HPDE6-E6E7 (cell line): Measurements from ENCODE around the gene RAD51B.
"Not testable (repeated sequence)": the region's sequence is repeated elsewhere in the genome, so short reads cannot be mapped to it uniquely, and the experiment has no call there.

ENCODE experiments used
- DNase-seq: peaks from one replicate; pipeline ENCODE4 v3.0.0; 2011; ENCODE audit warnings: missing footprints; ENCODE audit errors: extremely low spot score

The RAD51B gene

DNA sequence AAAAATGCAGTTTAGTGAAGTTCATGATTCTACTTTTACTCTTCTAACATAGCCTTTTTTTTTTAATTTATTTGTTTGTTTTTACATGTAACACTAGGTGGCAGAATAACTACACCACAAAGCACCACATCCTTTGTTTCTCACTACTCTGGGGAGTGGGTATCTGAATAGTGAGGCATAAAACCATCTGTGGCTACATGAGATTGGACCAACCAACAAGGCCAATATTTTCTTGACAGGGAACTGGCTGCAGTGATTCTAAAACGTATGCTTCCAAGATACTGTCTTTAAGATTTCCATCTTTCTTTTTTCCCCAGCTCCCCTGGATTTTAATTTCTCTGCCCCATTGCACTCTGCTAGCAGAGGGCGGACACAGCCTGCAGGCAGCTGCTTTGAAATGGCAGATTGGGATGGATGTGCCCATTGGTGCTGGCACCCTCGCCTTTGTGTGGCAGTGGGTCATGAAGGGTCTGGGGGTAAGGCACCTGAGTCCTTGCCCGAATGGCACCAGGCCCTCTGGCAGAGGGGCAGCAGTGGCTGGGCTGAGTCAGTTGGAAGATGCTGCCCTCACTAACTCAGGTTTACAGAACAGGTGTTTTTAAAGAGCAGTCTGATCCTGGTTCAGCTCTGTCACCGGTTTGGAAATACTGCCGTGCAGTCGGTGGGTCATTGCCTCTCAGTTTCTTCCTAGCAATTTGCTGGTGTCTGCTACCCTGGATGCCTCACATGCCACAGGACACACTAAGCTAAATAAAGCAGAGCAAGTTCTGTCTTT, 429.1 kb downstream of the RAD51B start:
- DNase-seq = peak; percentile 25

DNA sequence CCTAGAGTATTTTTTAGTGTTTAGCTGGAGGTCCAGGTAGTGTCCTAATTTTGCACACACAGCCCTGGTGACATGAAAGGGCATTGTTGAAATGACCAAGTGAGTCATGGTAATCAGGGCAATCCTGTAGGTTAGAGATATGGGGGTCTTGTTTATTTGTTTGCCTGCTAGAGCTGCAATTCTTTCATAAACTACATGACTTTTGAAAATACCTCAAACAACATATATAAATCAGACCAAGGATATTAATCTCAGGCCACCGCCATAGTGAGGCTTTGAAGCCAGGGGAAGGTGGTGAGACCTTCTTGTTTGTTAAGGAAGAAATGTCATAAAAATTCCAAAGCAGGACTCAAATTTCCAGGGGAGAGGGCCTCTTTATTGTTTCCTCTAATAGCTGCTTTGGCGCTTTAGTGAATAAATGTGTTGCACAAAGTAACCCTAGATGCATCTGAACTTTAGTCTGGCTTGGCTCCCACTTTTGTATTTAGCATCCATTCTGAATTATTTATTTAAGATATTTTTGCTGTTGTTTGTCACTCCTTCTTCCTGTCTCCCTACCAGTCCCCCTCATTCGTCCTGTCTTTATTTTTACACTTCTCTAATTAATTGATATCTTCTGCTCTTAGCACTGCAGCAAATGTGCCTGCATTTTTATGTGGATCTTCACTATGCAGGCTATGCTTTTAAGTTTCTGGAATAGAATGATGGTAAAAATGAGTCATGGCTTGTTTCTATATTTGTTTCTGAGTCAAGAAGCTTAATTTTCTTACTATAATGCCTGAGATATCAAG, 430.3 kb downstream of the RAD51B start:
- no peak for DNase-seq

DNA sequence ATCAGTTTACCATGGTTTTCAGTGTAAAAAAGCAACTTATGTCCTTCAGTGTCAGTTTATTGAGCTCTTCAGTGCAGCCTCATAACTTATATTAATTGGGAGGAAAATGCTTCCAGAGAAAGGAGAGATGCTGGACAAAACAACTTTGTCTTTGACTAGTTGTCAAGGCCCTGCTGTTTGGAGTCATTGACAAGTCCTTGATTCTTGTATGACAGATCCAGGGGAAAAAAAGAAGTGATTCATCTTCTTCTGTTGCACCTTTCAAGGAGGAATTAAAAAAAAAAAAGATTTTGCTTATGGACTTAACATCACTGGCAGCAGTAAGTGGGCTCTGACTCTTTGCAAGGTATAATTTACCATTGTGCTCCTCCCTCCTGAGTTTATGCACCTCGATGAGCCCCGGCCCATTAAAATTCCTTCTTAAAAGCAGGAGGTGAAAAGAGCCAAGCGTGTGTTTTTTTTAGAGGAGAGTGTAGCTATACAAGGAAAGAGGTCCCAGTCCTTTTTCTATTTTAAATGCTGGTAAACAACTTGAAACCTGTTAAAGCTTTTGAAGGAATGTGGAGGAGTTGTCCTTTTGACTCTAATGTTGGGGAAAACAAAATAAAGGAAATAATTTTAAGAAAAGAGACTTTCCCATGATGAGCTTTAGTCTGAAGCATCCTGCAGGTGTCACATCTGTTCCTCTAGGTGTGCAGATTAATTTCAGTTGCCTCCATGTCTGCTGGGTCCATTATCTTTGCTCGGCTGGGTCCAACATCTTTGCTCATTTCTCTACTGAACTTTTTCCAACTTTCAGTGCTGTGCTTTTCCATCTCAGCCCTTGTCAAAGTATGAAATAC, 431.6 kb downstream of the RAD51B start:
- DNase-seq = no peak

DNA sequence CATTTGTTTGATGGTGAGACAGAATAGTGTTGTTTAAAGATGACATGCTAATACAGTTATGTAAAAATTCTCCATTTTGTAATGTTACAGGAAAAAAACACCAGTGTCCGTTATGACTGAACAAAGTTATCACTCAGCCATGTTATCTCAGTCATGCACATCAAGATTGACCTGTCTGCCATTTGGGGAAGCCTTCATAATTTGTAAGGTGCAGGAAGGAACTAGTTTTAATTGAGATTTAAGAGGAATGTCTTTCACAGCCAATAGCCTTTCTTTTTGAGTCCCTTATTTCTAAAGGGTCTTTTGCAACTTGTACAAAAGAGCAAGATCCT, 432.2 kb downstream of the RAD51B start:
- DNase-seq = no peak

DNA sequence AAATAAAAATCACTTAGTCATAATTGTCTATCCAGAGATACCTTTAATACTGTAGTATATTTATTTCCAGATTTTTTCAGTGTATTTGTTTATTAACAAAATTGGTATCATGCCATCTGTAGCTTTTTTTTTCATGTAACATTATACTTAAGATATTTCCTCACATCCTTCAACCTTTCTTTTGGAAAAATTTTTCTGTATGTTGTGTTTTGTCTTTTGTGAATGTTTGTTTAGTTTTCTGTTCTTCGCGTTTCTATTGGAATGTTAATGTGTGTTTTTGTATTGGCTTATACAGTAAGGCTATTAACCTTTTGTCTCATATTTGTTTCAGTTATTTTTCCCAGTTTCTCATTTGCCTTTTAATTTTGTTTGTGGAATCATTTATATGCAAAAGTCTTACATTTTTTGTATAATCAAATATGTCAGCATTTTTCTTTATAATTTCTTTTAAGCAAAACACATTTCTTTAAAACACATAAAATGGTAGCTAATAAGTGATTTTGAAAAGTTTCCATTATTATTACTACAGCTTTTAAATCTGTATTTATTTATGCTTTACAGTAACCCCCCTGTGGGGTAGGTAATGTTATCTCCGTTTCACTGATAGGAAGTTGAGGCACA, 433.7 kb downstream of the RAD51B start:
- DNase-seq = no peak

DNA sequence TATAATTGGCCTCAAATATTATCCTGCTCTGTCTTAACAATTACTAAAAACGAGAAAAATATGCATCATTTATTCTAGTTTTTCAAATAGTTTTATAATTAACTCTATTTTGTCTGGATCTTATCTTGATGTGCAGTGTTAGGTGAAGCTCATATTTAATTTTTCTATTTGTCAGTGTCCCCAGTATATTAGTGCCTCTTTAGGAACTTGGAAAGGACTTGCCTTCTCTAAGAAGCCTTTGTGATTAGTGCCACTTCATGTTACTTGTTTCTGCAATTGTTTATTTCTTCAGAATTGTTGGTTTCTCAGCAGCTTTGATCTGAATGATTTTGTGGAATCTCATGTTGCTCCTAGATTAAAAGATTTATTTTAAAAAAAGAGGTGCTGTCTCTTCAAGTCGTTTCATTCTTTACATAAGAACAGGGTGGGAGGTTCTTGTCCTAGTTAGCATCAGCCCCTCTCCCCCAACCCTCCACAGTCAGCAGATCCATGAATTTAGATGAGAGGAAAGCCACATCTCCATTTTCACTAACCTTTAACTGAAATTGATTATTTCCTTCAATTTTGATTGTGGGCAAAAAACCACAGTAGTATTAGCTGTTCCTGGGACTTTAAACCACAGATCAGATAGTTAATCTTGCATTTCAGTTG, 434.4 kb downstream of the RAD51B start:
- DNase-seq = no peak

DNA sequence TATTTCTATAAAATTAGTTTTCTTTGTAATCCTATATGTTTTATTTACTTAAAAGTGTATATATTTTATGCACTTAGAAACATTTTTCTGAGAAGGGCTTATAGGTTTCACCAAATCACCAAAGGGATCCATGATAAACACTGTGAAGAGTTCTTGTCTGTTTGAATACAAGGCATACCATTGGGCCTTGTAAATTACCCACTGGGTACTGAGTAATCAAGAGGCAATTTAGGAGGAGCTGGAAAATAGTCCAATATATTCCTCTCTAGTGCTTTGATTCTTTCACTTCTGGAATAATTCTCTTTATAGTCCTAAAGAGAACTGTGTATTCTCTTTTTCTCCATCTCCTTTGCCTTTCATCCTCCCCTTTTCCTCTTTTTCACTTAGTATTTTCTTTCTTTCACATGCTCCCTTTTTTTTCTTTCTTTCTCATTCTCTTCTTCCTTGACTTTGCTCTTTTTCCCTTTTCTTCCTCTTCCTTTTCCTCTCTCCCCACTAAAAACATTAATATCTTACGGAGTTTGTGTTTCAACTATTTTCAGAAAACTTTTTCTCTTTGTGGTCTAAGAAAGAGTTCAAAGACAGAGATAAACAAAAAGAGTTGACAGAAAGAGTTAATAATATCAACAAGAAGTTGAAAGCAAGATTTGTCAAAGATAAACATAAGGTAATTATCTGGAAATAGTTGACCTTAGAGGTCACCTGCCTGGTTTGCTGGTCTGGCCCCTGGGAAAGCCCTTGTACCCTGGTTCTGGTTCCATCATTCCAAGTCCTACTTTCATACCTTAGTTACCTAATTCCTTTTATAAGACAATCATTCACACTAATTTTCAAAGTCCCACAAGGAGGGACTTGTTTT, 435.3 kb downstream of the RAD51B start:
- no peak for DNase-seq

DNA sequence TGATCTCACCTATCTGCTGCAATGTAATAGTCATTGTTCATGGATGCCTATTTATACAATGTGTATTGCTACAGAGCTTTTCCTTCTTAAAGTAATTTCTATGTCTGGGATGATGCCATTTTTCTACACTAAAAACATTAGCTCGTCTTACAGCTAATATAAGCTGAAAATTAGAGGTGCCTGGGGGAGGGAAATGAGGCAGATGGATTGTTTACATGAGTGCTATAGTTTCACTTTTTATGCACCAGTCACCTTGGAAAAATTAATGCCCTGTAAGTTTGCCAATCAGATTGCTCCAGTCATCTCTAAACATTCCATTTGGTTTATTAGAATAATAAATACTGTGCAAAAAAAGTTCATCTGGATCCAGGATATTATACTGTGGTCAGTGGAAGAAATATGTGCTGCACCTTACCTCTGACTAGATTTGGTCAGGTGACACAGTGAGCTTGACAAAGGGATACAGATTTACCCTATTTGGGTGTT, 436.2 kb downstream of the RAD51B start:
- no peak for DNase-seq

DNA sequence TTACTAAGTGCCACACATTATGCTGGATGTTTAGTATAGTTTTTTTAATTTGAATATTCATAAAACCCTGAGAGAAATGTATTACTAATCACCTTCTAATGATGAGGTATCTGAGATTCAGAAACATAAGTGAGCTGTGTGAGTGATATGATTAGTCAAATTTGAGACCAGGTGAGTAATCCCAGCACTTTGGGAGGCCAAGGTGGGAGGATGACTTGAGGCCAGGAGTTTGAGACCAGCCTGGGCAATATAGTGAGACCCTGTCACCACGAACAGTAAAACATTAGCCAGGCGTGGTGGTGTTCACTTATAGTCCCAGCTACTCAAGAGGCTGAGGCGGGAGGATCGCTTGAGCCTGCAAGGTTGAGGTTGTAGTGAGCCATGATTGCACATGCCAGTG, 438.4 kb downstream of the RAD51B start:
- no peak for DNase-seq

DNA sequence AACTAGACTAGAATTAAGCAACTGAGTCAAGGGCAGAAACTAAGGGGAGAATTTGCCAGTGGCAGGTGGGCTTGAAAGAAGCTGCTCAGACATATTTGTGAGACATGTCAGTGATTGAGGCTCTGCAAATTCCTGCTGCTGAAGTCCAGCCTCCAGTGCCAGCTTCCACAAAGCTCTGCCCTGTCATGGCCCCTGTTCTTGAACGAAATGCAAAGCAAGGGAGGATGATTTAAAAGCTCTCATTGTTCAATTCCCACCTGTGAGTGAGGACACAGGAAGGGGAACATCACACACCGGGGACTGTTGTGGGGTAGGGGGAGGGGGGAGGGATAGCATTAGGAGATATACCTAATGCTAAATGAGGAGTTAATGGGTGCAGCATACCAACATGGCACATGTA, 439.4 kb downstream of the RAD51B start:
- DNase-seq = not testable (repeated sequence)

DNA sequence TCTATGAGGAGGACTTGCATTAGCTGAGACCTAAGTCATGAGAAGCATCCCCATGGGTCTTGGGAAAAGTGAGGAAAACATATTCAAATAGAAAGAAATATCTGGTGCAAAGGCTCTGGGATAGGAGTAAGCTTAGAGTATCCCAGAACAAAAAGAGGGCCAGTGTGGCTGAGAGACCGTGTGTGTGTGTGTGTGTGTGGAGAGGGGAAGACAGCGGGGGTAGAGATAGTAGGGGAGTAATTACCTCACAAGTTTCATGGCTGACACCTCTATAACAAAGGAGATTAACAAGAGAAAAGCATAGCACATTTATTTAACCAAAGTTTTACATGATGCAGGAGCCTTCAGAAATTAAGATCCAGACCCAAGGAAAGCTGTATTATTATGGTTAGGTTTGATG, 440.5 kb downstream of the RAD51B start:
- no peak for DNase-seq

DNA sequence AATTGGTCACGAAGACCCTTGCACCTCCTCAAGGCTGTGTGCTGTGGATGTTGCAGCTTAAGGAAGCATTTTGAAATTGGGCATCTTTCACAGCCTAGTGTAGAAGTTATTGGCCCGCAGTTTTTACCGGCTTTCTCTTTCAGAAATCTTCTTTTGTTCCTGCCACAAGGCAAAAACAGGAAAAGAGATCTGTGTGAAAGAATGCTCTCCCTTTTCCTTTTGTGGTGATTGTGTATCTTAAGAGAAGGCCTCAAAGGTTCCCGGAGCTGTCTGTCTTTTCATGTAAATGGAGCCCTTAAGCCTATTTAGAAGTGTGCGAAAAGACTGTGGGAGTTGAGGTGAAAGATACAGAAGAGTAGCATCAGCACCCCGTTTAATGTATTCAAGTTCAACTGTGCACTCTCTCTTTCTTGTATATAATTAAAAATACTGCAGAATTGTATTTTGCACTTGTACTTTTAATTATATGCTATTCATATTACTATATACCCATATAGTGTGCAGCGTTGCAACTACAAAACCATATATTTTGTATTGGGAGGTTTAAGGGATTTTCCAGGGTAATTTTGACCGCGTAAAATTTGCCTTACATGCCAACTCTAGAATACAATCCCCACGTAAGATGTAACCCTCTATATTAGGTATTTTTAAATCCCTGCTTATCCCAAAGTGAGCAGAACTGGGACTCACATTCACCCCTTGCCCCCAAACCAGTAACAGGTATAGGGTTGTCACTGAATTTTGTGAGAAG, 441.7 kb downstream of the RAD51B start:
- DNase-seq = no peak

DNA sequence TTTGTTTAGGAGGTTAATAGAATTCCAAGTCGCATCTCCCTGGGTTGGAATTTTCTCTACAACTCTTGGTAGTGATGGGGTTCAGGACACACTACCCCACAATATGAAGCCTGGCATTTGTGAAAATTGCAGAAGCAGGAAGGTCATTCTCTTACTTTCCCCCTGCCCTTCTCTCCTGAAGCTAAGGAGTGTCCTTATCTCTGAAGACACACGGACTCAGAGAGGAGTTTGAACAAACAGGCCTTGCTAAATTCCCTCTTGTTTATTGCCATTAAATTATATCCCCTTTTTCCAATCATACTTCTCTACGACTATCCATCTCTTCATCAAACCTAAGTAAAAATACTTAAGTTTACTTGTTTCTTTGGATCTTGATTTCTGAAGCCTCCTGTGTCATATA, 443.0 kb downstream of the RAD51B start:
- DNase-seq = no peak

DNA sequence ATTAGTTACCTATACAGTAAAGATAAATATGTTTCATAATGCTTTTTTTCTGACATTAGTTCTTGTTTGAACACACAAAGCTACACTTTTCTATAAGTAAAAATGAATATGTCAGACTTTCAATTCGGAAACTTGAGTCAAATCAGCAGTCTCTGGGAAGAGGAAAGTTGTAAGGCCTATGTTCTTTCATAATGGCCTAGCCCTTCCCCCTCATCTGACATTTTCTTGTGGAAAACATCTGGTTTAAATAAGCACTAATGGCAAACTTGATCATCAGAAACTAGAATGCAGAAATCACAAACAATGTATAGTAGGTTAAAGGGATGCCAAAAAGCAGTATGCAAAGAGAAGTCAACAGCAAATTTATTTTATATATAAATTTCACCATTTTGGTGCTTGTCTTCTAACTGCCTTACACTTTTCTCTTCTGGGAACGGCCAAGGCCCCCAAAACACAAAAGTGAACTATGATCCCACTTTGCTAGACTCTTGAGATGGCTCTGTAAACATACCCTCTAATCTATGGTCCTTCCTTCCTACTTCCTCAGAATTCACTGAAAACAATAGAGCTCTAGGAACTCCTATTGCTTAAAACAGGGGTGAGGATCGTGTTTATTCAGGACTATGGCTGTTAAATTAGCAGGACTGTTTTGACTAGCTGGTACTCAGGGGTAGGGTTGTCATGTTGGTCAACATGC, 444.1 kb downstream of the RAD51B start:
- no peak for DNase-seq

DNA sequence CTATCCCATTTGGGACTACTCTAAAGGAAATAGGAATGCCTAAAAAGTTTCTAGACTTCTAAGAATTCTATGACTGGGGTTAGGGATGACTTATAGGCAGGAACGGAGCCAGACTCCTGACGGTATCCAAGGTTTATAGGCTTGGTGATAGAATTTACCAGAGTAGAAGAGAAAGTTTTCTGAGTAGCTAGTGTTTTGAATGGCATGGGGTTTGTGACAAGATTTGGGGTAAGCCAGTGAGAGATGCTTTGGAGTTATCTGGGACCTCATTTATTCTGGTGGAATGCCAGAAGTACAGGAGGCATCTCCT, 444.6 kb downstream of the RAD51B start:
- no peak for DNase-seq

DNA sequence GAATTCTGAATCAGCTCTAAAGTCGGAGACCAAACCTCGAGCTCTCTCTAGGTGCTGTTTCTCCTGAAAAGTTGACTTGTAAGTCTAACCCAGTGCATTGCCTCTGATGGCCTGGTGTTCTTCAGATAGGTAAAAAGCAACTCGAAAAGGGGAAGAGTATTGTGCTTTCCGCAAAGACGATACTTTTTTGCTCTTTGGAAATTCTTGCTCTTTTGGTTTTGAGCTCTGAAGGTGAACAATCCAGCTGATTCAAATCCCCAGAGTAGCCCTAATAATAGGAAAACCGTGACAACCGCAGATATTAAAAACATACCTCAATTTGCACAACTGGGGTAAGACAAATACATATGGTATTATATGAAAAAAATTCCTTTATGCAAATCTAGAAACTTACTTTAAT, 447.4 kb downstream of the RAD51B start:
- DNase-seq = no peak

DNA sequence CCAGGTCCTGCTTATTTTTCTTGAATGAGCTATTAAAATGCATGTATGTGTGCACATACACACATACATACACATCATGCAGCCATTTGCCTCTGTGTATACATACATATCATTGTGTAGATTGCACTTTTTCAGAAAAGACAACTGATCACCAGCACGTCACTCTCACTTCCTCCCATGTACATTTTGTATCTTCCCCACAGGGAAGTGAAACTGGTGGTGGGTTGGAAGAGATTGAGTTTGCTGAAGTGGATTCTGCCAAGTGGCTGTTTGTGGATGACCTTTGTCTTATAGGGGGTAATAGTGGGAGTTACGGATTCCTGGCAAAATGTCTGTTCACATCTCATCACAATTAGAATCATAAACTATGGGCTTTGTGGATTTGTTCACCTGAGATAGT, 448.6 kb downstream of the RAD51B start:
- no peak for DNase-seq

DNA sequence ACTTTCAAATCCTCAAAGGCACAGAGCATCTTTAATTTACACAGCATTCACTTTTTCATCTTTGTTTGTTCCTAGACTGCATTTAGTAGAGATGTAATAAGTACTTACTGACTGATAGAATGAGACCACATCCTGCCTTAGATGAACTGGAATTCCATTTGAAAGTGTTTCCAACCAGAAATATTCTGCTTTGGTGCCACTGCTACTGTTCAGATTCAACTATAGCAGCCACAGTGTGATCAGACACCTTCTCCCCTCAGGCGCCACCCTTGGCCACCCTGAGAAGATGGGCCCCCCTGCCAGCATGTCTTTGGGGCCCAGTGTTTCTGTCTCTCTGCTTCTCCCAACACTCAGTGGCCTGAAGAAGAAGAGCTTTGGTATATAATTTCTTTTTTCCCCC, 449.1 kb downstream of the RAD51B start:
- no peak for DNase-seq
